Ecto neural progenitor cell (in vitro differentiated cells): ENCODE results near the gene ZNF354B.

ENCODE experiments used
- DNase-seq: peaks from one replicate; pipeline ENCODE4 v3.0.0-alpha.2; 2018; ENCODE audit warnings: low spot score

Gene ZNF354B

GRCh38 chr5:178883815-178884430 is 24.2 kb downstream of the ZNF354B start:
- no peak for DNase-seq

- DNase-seq, result peak; percentile 83
Measured at GRCh38 chr5:178895615-178896571, 36.1 kb downstream of the ZNF354B start, which contains the start of gene ZFP2. ZFP2 (plus strand) TSS chr5:178895913; CDS start chr5:178931314, 35,401 bp downstream.

- DNase-seq, result no peak
Measured at GRCh38 chr5:178899289-178899688, 39.5 kb downstream of the ZNF354B start.

GRCh38 chr5:178902849-178903248 is 43.1 kb downstream of the ZNF354B start:
- no peak for DNase-seq

GRCh38 chr5:178931846-178932760 is 72.3 kb downstream of the ZNF354B start:
- no peak for DNase-seq
